CD14-positive monocyte (primary cell): ENCODE results near the gene ZNF410. TPM values are rescaled to one million over a fixed set of nuclear protein-coding genes. Genes with fewer than 3 reads are reported as not detected.
A peak's percentile ranks its signal among the peaks of the same experiment; 100 is the strongest.

Experiments
- DNase-seq, 3 donors: peaks; one replicate each; pipeline ENCODE4 v3.0.0-alpha.2; 2011 to 2022
- H2AFZ ChIP-seq: 2 replicates; pipeline ENCODE4 v1.6.0; 2012; ENCODE audit warnings: mild to moderate bottlenecking, low read depth, low read length, inconsistent platforms; ENCODE audit not compliant: insufficient read depth, poor library complexity, severe bottlenecking
- H3K27ac ChIP-seq, 2 donors: 1 replicate in 1 of 2; 2 replicates in 1 of 2; pipeline ENCODE4 v1.5.1; 2012 to 2013; ENCODE audit warnings: low read length in 2 of 2, control low read depth in 1 of 2, inconsistent platforms in 1 of 2, low read depth in 1 of 2, mild to moderate bottlenecking in 1 of 2
- H3K27me3 ChIP-seq, 2 donors: one replicate each; pipeline versions ENCODE4 v1.6.0 to v1.6.1; 2011 to 2013; ENCODE audit warnings: low read length in 2 of 2; ENCODE audit not compliant: control insufficient read depth in 2 of 2, insufficient read depth in 2 of 2
- H3K36me3 ChIP-seq, 2 donors: replicated peaks in 1 of 2; 1 replicate in 1 of 2; 2 replicates in 1 of 2; pipeline versions ENCODE4 v1.5.1 to v1.6.1; 2012 to 2013; ENCODE audit warnings: low read length in 2 of 2, control low read depth in 1 of 2, inconsistent platforms in 1 of 2, mild to moderate bottlenecking in 1 of 2; ENCODE audit not compliant: insufficient read depth in 2 of 2, control insufficient read depth in 1 of 2
- H3K4me1 ChIP-seq, 2 donors: 1 replicate in 1 of 2; 2 replicates in 1 of 2; pipeline versions ENCODE4 v1.5.1 to v1.6.1; 2012 to 2013; ENCODE audit warnings: low read length in 2 of 2, control low read depth in 1 of 2, inconsistent platforms in 1 of 2, mild to moderate bottlenecking in 1 of 2, moderate library complexity in 1 of 2; ENCODE audit not compliant: insufficient read depth in 2 of 2, control insufficient read depth in 1 of 2
- H3K4me2 ChIP-seq: replicated peaks from 2 replicates; pipeline ENCODE3; 2012; ENCODE audit warnings: low read length, moderate library complexity, mild to moderate bottlenecking; ENCODE audit not compliant: poor library complexity, severe bottlenecking; ENCODE audit errors: extremely low read depth
- H3K4me3 ChIP-seq, 3 experiments: fragments of 200-600 bp in 1 of 3; sonication (generic) in 1 of 3; replicated peaks in 1 of 3; 1 replicate in 2 of 3; 2 replicates in 1 of 3; pipeline ENCODE4 v1.5.1; 2011 to 2013; ENCODE audit warnings: low read length in 3 of 3, mild to moderate bottlenecking in 3 of 3, control low read depth in 2 of 3, low read depth in 2 of 3, inconsistent platforms in 1 of 3, moderate library complexity in 1 of 3
- H3K79me2 ChIP-seq: 2 replicates; pipeline ENCODE4 v1.6.0; 2012; ENCODE audit warnings: mild to moderate bottlenecking, control low read depth, inconsistent platforms, low read length, moderate library complexity; ENCODE audit not compliant: insufficient read depth
- H3K9ac ChIP-seq: 2 replicates; pipeline ENCODE4 v1.6.0; 2017; ENCODE audit warnings: low read length, mild to moderate bottlenecking; ENCODE audit not compliant: insufficient read depth, poor library complexity, severe bottlenecking
- H3K9me3 ChIP-seq, 2 donors: replicated peaks in 1 of 2; 1 replicate in 1 of 2; 2 replicates in 1 of 2; pipeline versions ENCODE4 v1.5.1 to v1.6.1; 2012 to 2013; ENCODE audit warnings: low read length in 2 of 2, control low read depth in 1 of 2; ENCODE audit not compliant: control insufficient read depth in 1 of 2, insufficient read depth in 1 of 2
- H4K20me1 ChIP-seq: 2 replicates; pipeline ENCODE4 v1.6.0; 2012; ENCODE audit warnings: mild to moderate bottlenecking, low read length, control low read depth, moderate library complexity; ENCODE audit not compliant: insufficient read depth
- H3K27ac Mint-ChIP-seq, 7 donors: one replicate each; pipeline ENCODE4 v1.8.0; 2020; ENCODE audit warnings: mild to moderate bottlenecking in 7 of 7, mixed read lengths in 7 of 7, moderate library complexity in 6 of 7, inconsistent platforms in 2 of 7
- H3K27me3 Mint-ChIP-seq, 3 donors: one replicate each; pipeline ENCODE4 v1.8.0; 2021 to 2022; ENCODE audit warnings: low read depth in 3 of 3, mild to moderate bottlenecking in 3 of 3, mixed read lengths in 3 of 3, moderate library complexity in 3 of 3, inconsistent platforms in 1 of 3
- H3K36me3 Mint-ChIP-seq, 2 donors: one replicate each; pipeline ENCODE4 v1.8.0; 2020; ENCODE audit warnings: mixed read lengths in 2 of 2, inconsistent platforms in 1 of 2, mild to moderate bottlenecking in 1 of 2
- H3K4me1 Mint-ChIP-seq: one replicate; pipeline ENCODE4 v1.8.0; 2020; ENCODE audit warnings: mild to moderate bottlenecking, mixed read lengths
- H3K4me3 Mint-ChIP-seq, 2 donors: one replicate each; pipeline ENCODE4 v1.8.0; 2020; ENCODE audit warnings: mild to moderate bottlenecking in 2 of 2, mixed read lengths in 2 of 2, moderate library complexity in 1 of 2
- H3K9me3 Mint-ChIP-seq, 7 donors: one replicate each; pipeline ENCODE4 v1.8.0; 2020 to 2022; ENCODE audit warnings: mixed read lengths in 7 of 7, mild to moderate bottlenecking in 6 of 7, moderate library complexity in 6 of 7, inconsistent platforms in 2 of 7
- WGBS: methylation state at CpG from one replicate; pipeline ENCODE4 v1.1.5; 2013; ENCODE audit warnings: missing lambda C conversion rate; ENCODE audit not compliant: insufficient coverage; 5-methylcytosine and 5-hydroxymethylcytosine counted together
- intact Hi-C, 2 donors: fragments of 100-400 bp; cut with micrococcal nuclease; formaldehyde crosslinking; loops; one replicate each; pipeline versions ENCODE4 v1.15.0 to v1.15.1; 2023
- polyA plus RNA-seq, 3 donors: library from polyadenylated mRNA; depleted of rRNA in 1 of 3; unstranded in 2 of 3; stranded (reverse) in 1 of 3; fragments of 300-500 nt in 2 of 3; fragments of >200 nt in 1 of 3; fragmentation: Illumina TruSeq in 2 of 3; gene quantifications; 1 replicate in 2 of 3; 2 replicates in 1 of 3; pipeline ENCODE4 v1.2.3, GENCODE V29; 2012 to 2021
- TF ChIP-seq, protein P1 (sequence below): fragments of 200-600 bp; IDR thresholded peaks from one replicate; pipeline ENCODE4 v1.8.0; 2022; ENCODE audit warnings: antibody characterized with exemption, mild to moderate bottlenecking

Gene ZNF410
- polyA plus RNA-seq, 3 donors, result 20.4 to 53.3 (median 42.5) TPM

DNA sequence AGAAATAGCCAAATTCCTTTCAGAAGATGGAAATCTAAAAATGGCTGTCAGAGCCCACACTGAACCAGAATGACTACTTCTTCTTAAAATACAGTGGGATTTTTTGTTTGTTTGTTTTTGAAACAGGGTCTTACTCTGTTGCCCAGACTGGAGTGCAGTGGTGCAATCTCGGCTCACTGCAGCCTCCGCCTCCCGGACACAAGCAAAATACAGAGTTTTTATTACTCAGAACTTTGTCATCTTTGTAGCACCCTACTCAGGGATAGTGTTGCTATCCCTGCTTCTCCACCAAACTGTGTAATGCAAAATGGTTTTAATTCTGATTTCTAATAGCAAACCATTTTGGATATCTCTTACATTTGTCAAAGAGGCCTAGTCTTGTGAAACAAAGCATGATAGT, 16.4 kb downstream of the ZNF410 start:
- H3K79me2 ChIP-seq, result peaks cover 10% of the 10 kb centered on the region
- DNase-seq, result no peak
- peak overlapping the region in 1 of 7 donors; percentile 15 for H3K27ac Mint-ChIP-seq
- peaks cover 82 to 97% of the 10 kb centered on the region in 2 donors for H3K36me3 ChIP-seq
- intact Hi-C loops, result no loop called here
- H3K27me3 ChIP-seq, result no peaks in the 10 kb centered on the region
- peaks cover 1% of the 10 kb centered on the region for H3K4me1 Mint-ChIP-seq
- TF ChIP-seq, protein P1, sequence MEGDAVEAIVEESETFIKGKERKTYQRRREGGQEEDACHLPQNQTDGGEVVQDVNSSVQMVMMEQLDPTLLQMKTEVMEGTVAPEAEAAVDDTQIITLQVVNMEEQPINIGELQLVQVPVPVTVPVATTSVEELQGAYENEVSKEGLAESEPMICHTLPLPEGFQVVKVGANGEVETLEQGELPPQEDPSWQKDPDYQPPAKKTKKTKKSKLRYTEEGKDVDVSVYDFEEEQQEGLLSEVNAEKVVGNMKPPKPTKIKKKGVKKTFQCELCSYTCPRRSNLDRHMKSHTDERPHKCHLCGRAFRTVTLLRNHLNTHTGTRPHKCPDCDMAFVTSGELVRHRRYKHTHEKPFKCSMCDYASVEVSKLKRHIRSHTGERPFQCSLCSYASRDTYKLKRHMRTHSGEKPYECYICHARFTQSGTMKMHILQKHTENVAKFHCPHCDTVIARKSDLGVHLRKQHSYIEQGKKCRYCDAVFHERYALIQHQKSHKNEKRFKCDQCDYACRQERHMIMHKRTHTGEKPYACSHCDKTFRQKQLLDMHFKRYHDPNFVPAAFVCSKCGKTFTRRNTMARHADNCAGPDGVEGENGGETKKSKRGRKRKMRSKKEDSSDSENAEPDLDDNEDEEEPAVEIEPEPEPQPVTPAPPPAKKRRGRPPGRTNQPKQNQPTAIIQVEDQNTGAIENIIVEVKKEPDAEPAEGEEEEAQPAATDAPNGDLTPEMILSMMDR, result no peak
- H3K4me2 ChIP-seq, result no peak overlapping the region
- no peak overlapping the region for H3K4me3 ChIP-seq
- H3K27me3 Mint-ChIP-seq, result no peaks in the 10 kb centered on the region
- no peaks in the 10 kb centered on the region for H3K9me3 ChIP-seq
- H4K20me1 ChIP-seq, result peaks cover 5% of the 10 kb centered on the region
- H3K36me3 Mint-ChIP-seq, result peaks cover 71 to 87% of the 10 kb centered on the region in 2 donors
- no peak overlapping the region for H2AFZ ChIP-seq
- H3K27ac ChIP-seq, result no peak overlapping the region
- no peak overlapping the region for H3K4me3 Mint-ChIP-seq
- 100% methylated on average over 3 of the region's 3 CpGs for WGBS
- H3K9ac ChIP-seq, result no peak overlapping the region
- H3K4me1 ChIP-seq, result no peaks in the 10 kb centered on the region
- no peaks in the 10 kb centered on the region for H3K9me3 Mint-ChIP-seq

DNA sequence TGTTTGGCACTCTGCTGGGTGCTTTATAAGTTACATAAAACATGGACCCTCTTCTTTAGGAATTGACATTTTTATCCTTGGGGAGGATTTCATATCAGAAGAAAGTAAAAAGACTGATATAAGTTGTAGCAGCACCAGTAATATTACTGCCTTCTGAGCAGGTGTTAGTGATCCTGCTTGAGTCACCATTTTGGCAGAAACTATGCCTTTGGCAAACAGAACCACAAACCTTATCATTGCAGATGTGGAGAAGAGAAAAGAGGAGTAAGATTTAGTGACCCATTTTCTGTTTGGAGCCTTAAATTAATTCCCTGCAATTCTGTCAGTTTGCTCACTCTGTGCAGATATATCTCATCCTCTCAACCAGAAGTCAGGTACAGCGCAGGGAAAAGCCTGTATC, 23.0 kb downstream of the ZNF410 start:
- Histone ChIP-seq H3K27ac (no peak overlapping the region), H3K27me3 (no peaks in the 10 kb centered on the region), H3K4me3 (no peak overlapping the region), H4K20me1 (peaks cover 22% of the 10 kb centered on the region), H3K4me1 (no peaks in the 10 kb centered on the region), H3K9ac (no peak overlapping the region), H3K9me3 (no peaks in the 10 kb centered on the region), H3K79me2 (peaks cover 17% of the 10 kb centered on the region), H3K36me3 (peaks cover 81 to 97% of the 10 kb centered on the region in 2 donors), H3K4me2 (no peak overlapping the region), H2AFZ (no peak overlapping the region)
- Mint-ChIP-seq H3K4me1 (no peaks in the 10 kb centered on the region), H3K4me3 (no peak overlapping the region), H3K27me3 (no peaks in the 10 kb centered on the region), H3K9me3 (peaks cover 0 to 6% (median 4%) of the 10 kb centered on the region in 7 donors), H3K36me3 (peaks cover 82 to 95% of the 10 kb centered on the region in 2 donors), H3K27ac (peak overlapping the region in 1 of 7 donors; percentile 37)
- no peak for DNase-seq
- no CpG with 5 or more reads among the region's 1 CpG for WGBS
- intact Hi-C loops, result no loop called here
- TF ChIP-seq, protein P1, result no peak
